AG04449 (cell line): Measurements from ENCODE around the gene SRF.

Experiments
- CTCF ChIA-PET: fragments of 350-600 bp; formaldehyde crosslinking; extraction: SDS; loops from one replicate; lab custom pipeline; 2021; ENCODE audit warnings: antibody characterized with exemption; lab: Yijun Ruan, JAX
- POLR2A ChIA-PET: fragments of 400-600, 350-600 bp; formaldehyde crosslinking; extraction: SDS; loops from one replicate; lab custom pipeline; 2020; ENCODE audit warnings: antibody characterized with exemption, inconsistent platforms; lab: Yijun Ruan, JAX
- DNase-seq: peaks from one replicate; pipeline ENCODE4 v3.0.0-alpha.2; 2010; ENCODE audit warnings: low read depth, low spot score
- H3K4me3 ChIP-seq: 2 replicates; pipeline ENCODE4 v1.5.1; 2011; ENCODE audit warnings: low read depth, mild to moderate bottlenecking, control low read depth, low read length
- CTCF ChIP-seq: IDR thresholded peaks from one replicate; pipeline ENCODE4 v1.5.1; 2011; ENCODE audit warnings: mild to moderate bottlenecking, moderate library complexity, low read length, control low read depth, inconsistent platforms; ENCODE audit not compliant: insufficient read depth; ENCODE audit errors: missing control alignments

SRF gene

DNA sequence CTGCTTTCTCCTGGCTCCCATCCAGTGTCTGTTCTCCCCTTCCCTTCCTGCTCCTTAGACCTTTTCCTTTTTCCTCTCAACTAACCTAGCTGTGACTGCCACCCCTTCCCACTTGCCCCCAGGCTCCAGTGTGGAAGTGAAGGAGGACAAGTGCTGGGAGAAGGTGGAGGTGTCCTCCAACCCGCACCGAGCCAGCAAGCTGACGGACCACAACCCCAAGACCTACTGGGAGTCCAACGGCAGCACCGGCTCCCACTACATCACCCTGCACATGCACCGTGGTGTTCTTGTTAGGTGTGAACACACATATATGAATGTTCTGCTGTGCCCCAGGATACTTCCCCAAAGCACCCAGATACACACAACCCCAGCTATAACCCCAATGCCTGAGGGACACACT is 29.5 kb downstream of the SRF start:
- POLR2A ChIA-PET: interaction anchor here (2.1 kb wide), 1 partner anchor 18 kb away, joined by 6 read pairs; the partner anchor contains the start of gene CUL9
- no peak for TF ChIP-seq CTCF
- CTCF ChIA-PET: interaction anchor here (0.7 to 2.2 kb wide), 4 partner anchors 11 to 191 kb away, joined by 3 to 12 read pairs (median 3); partner anchors contain the start of gene DNPH1
- no peak overlapping the region for H3K4me3 ChIP-seq
- DNase-seq: no peak

GRCh38 chr6:43202451-43202850 is 31.4 kb downstream of the SRF start:
- no peak for TF ChIP-seq CTCF
- CTCF ChIA-PET: interaction anchor here (1.1 kb wide), 1 partner anchor 14 kb away, joined by 4 read pairs; no protein-coding TSS in a partner anchor
- POLR2A ChIA-PET: interaction anchor here (2.1 kb wide), 1 partner anchor 20 kb away, joined by 6 read pairs; the partner anchor contains the start of gene CUL9
- no peak overlapping the region for H3K4me3 ChIP-seq
- no peak for DNase-seq

DNA sequence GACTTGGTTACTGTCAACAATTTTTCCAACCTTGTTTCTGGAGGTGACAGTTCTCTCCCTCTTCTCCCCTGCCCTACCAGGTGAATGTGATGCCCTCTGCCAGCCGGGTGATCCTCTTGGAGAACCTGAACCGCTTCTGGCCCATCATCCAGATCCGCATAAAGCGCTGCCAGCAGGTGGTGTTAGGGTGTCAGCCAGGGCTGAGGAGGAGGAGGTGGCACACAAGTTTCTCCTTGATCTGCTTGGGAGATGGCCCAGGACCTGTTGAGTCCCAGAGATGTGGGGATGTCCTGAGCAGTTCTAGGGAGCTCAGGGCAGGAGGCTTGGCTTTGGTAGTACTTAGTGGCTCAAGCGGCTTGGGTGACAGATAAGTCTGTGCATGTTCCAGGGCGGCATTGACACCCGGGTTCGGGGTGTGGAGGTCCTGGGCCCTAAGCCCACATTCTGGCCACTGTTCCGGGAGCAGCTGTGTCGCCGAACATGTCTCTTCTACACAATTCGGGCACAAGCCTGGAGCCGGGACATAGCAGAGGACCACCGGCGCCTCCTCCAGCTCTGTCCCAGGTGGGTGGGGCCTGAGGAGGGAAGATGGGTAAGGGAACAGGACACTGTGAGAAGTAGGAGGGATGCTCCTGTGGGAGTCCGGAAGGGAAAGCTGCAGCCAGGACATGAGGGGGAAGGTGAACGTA is 32.1 kb downstream of the SRF start:
- POLR2A ChIA-PET: no interaction called here

DNA sequence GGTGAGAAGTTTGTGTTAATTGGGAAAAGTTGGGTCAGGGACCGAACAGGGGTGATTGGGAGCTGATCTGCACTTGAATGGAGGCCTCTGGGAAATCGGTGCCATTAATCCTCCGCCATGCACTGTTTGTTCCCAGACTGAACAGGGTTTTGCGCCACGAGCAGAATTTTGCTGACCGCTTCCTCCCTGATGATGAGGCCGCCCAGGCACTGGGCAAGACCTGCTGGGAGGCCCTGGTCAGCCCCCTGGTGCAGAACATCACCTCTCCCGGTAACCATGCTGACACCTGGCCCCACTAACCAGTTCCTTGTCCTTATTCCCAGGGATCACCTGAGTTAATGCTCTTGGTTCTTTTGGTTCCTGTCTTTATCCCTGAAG is 32.6 kb downstream of the SRF start:
- ChIA-PET POLR2A (no interaction called here), CTCF (interaction anchor here (3.3 kb wide), 1 partner anchor 26 kb away, joined by 10 read pairs; the partner anchor contains the start of gene DNPH1)
- DNase-seq: no peak
- TF ChIP-seq CTCF: no peak
- no peak overlapping the region for H3K4me3 ChIP-seq

More for the DNA sequence above, 32.1 kb downstream of the SRF start:
- CTCF ChIA-PET: interaction anchor here (3.3 kb wide), 1 partner anchor 26 kb away, joined by 10 read pairs; the partner anchor contains the start of gene DNPH1
- no peak for TF ChIP-seq CTCF
- H3K4me3 ChIP-seq: no peak overlapping the region
- no peak for DNase-seq

- CTCF ChIA-PET: interaction anchor here (3.3 kb wide), 1 partner anchor 25 kb away, joined by 10 read pairs; the partner anchor contains the start of gene DNPH1
- H3K4me3 ChIP-seq: no peak overlapping the region
- no peak for TF ChIP-seq CTCF
- no peak for DNase-seq
- POLR2A ChIA-PET: no interaction called here
Measured at GRCh38 chr6:43204271-43205105, 33.4 kb downstream of the SRF start.
